Measurements from ENCODE around the gene SOS1.
"Not testable (repeated sequence)": the region's sequence is repeated elsewhere in the genome, so short reads cannot be mapped to it uniquely, and the experiment has no call there.

Gene SOS1

GRCh38 chr2:39144416-39144815 lies 23.6 kb upstream of the SOS1 start:
- no peak overlapping the region for H3K4me3 ChIP-seq (ENCODE audit: low read depth, low read length)
- TF ChIP-seq CTCF (IDR thresholded peaks at IDR 0.05; ENCODE audit: low read depth, low read length) = no peak

- H3K4me3 ChIP-seq (ENCODE audit: low read depth, low read length) = no peak overlapping the region
- TF ChIP-seq CTCF (IDR thresholded peaks at IDR 0.05; ENCODE audit: low read depth, low read length) = no peak
These were observed 22.2 kb upstream of the SOS1 start for GRCh38 chr2:39142904-39143605.

- H3K4me3 ChIP-seq (ENCODE audit: low read depth, low read length) = no peak overlapping the region
These were observed 20.8 kb upstream of the SOS1 start for GRCh38 chr2:39141334-39142271.

GRCh38 chr2:39140948-39141333 lies 20.1 kb upstream of the SOS1 start:
- not testable (repeated sequence) for H3K4me3 ChIP-seq (ENCODE audit: low read depth, low read length)

More at GRCh38 chr2:39141334-39142271, 20.8 kb upstream of the SOS1 start:
- TF ChIP-seq CTCF (IDR thresholded peaks at IDR 0.05; ENCODE audit: low read depth, low read length) = no peak

GRCh38 chr2:39140322-39140847 lies 19.5 kb upstream of the SOS1 start:
- H3K4me3 ChIP-seq (ENCODE audit: low read depth, low read length) = no peak overlapping the region
- TF ChIP-seq CTCF (IDR thresholded peaks at IDR 0.05; ENCODE audit: low read depth, low read length) = no peak

- TF ChIP-seq CTCF (IDR thresholded peaks at IDR 0.05; ENCODE audit: low read depth, low read length) = no peak
- no peak overlapping the region for H3K4me3 ChIP-seq (ENCODE audit: low read depth, low read length)
These were observed 18.8 kb upstream of the SOS1 start for GRCh38 chr2:39139511-39140237.

GRCh38 chr2:39138837-39139211 lies 18.0 kb upstream of the SOS1 start:
- no peak for TF ChIP-seq CTCF (IDR thresholded peaks at IDR 0.05; ENCODE audit: low read depth, low read length)
- H3K4me3 ChIP-seq (ENCODE audit: low read depth, low read length) = no peak overlapping the region

GRCh38 chr2:39138187-39138836 lies 17.5 kb upstream of the SOS1 start:
- not testable (repeated sequence) for H3K4me3 ChIP-seq (ENCODE audit: low read depth, low read length)
